EH (cell line): Measurements from ENCODE around the gene TM2D3.

ENCODE experiments used
- DNase-seq: peaks from one replicate; pipeline ENCODE4 v3.0.0-alpha.2; 2015; ENCODE audit warnings: low read depth

TM2D3 gene

GRCh38 chr15:101652098-101652785 is at the start of gene TM2D3:
Gene TM2D3, minus strand, starts transcription at chr15:101652381. Its CDS starts 20 bp downstream, at chr15:101652361.
- DNase-seq, result peak; percentile 92

GRCh38 chr15:101698314-101698713 is 46.1 kb upstream of the TM2D3 start:
- DNase-seq, result peak; percentile 68

- no peak for DNase-seq
Observed at GRCh38 chr15:101697488-101697887, 45.3 kb upstream of the TM2D3 start.

GRCh38 chr15:101696829-101697228 is 44.6 kb upstream of the TM2D3 start:
- DNase-seq, result no peak

- no peak for DNase-seq
Observed at GRCh38 chr15:101694261-101694660, 42.1 kb upstream of the TM2D3 start.

- DNase-seq, result no peak
Observed at GRCh38 chr15:101692801-101693598, 40.8 kb upstream of the TM2D3 start.

GRCh38 chr15:101689901-101690300 is 37.7 kb upstream of the TM2D3 start:
- DNase-seq, result peak; percentile 53

GRCh38 chr15:101686718-101687117 is 34.5 kb upstream of the TM2D3 start:
- peak; percentile 59 for DNase-seq

- DNase-seq, result no peak
Observed at GRCh38 chr15:101684877-101685276, 32.7 kb upstream of the TM2D3 start.

GRCh38 chr15:101684384-101684783 is 32.2 kb upstream of the TM2D3 start:
- DNase-seq, result peak; percentile 99

GRCh38 chr15:101679806-101680205 is 27.6 kb upstream of the TM2D3 start:
- DNase-seq, result no peak

GRCh38 chr15:101676921-101677329 is 24.7 kb upstream of the TM2D3 start:
- DNase-seq, result peak; percentile 81

GRCh38 chr15:101675796-101676582 is 23.8 kb upstream of the TM2D3 start:
- DNase-seq, result peak; percentile 95

- peak; percentile 98 for DNase-seq
Observed at GRCh38 chr15:101675015-101675414, 22.8 kb upstream of the TM2D3 start.

GRCh38 chr15:101672298-101672697 is 20.1 kb upstream of the TM2D3 start:
- DNase-seq, result no peak

GRCh38 chr15:101669744-101670143 is 17.6 kb upstream of the TM2D3 start:
- DNase-seq, result peak; percentile 27

- no peak for DNase-seq
Observed at GRCh38 chr15:101667881-101668280, 15.7 kb upstream of the TM2D3 start.

GRCh38 chr15:101664303-101664913 is 12.2 kb upstream of the TM2D3 start:
- peak; percentile 41 for DNase-seq

GRCh38 chr15:101662203-101662602 is 10.0 kb upstream of the TM2D3 start:
- no peak for DNase-seq

- DNase-seq, result no peak
Observed at GRCh38 chr15:101660005-101660404, 7.8 kb upstream of the TM2D3 start.

- no peak for DNase-seq
Observed at GRCh38 chr15:101657968-101658784, 6.0 kb upstream of the TM2D3 start.
